ENCODE measurements around the gene CAPN10. TPM values are rescaled to one million over a fixed set of nuclear protein-coding genes. Genes with fewer than 3 reads are reported as not detected.
"Not testable (repeated sequence)": the region's sequence is repeated elsewhere in the genome, so short reads cannot be mapped to it uniquely, and the experiment has no call there.

CAPN10 gene
- total RNA-seq, 1 experiment from 2014 or later: 47.4 TPM

DNA sequence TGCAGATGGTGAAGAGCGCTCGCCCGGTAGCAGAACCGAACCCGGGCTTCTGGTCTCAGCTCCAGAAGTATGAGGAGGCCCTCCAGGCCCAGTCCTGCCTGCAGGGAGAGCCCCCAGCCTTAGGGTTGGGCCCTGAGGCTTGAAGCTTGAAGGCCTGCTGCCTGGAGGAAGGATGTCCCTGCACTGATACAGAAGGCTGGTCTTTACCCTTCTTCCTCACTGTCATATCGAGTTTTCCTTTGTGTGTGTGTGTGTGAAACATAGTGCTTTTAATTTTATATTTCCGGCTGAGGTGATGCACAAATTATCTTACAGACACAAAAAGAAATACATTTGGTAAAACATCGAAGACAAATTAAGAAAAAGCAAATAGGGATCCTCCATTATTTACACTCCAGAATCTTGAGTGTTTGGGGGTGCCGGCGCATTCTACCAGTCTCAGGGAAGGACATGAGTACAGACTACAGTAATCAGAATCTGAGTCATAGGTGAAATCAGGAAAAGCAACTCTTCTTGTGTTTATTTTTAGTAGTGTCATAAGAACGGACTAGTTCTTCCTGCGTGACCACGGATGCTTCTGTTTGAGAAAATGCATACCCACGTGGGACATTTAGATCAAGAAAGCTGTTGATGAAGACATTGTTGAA is 25.1 kb upstream of the CAPN10 start:
- H3K9ac ChIP-seq (ENCODE audit: extremely low read depth, insufficient read length, low read length): no peak overlapping the region
- TF ChIP-seq CTCF (conservative IDR thresholded peaks at IDR 0.05): no peak
- H3K79me2 ChIP-seq (ENCODE audit: insufficient read depth, low read length): no peaks in the 10 kb centered on the region
- no peak for DNase-seq
- peaks cover 3% of the 10 kb centered on the region for H3K23me2 ChIP-seq (ENCODE audit: insufficient read length, low read depth, low read length, poor library complexity, severe bottlenecking)
- no peak overlapping the region for H3K23ac ChIP-seq (ENCODE audit: insufficient read length, low read depth, low read length)
- Mint-ChIP-seq H3K9me3 (no peaks in the 10 kb centered on the region; a peak in 1 of 5 replicates), H3K27ac (peak overlapping the region in 1 of 3 experiments; percentile 2; a peak in 1 of 7 replicates), H3K27me3 (ENCODE audit: low read depth) (peaks cover 24% of the 10 kb centered on the region), H3K4me3 (peak overlapping the region; percentile 72 to 78), H3K36me3 (ENCODE audit: insufficient read depth in 1 of 3, low read depth in 3 of 3) (peaks cover 0 to 13% (median 0%) of the 10 kb centered on the region in 3 experiments; a peak in 2 of 7 replicates), H3K4me1 (peaks cover 34 to 39% of the 10 kb centered on the region in 2 experiments)
- no peak overlapping the region for H3K4ac ChIP-seq (ENCODE audit: low read depth, low read length)
- no peak overlapping the region for H2BK15ac ChIP-seq (ENCODE audit: low read depth, low read length)
- H2BK120ac ChIP-seq (ENCODE audit: low read depth, low read length, poor library complexity, severe bottlenecking): no peak overlapping the region
- no peak overlapping the region for H4K91ac ChIP-seq (ENCODE audit: insufficient read length, low read depth, low read length)
- H2AFZ ChIP-seq (ENCODE audit: low read length): no peak overlapping the region
- H3K27me3 ChIP-seq (ENCODE audit: insufficient read depth, low read length): peaks cover 5% of the 10 kb centered on the region; the same call in 1 of the 2 replicates
- no peak overlapping the region for H4K5ac ChIP-seq (ENCODE audit: insufficient read length, low read depth, low read length)
- no peaks in the 10 kb centered on the region; the same call in 1 of the 2 replicates for H3K4me1 ChIP-seq (ENCODE audit: insufficient read depth, low read length)
- H2BK12ac ChIP-seq (ENCODE audit: insufficient read length, low read depth, low read length): no peak overlapping the region
- H3K56ac ChIP-seq (ENCODE audit: insufficient read length, low read depth, low read length): no peak overlapping the region
- WGBS (ENCODE audit: extremely low coverage, insufficient read length, low lambda C conversion rate): no CpG with 5 or more reads among the region's 14 CpGs
- H2BK5ac ChIP-seq (ENCODE audit: insufficient read length, low read length): no peak overlapping the region
- H4K8ac ChIP-seq (replicated peaks; ENCODE audit: insufficient read length, low read depth, low read length): no peak overlapping the region
- H3K18ac ChIP-seq (ENCODE audit: insufficient read length, low read depth, low read length): no peak overlapping the region
- H3K79me1 ChIP-seq (ENCODE audit: insufficient read depth, low read depth, low read length, poor library complexity, severe bottlenecking): no peaks in the 10 kb centered on the region
- H3K9me3 ChIP-seq (ENCODE audit: control insufficient read depth, low read depth, low read length): no peaks in the 10 kb centered on the region
- no peak overlapping the region for H2BK20ac ChIP-seq (ENCODE audit: low read depth, low read length, poor library complexity, severe bottlenecking)
- 0 out of 2 replicates have a peak overlapping the region, but pooled peaks have one; percentile 72 for H3K14ac ChIP-seq (ENCODE audit: insufficient read depth, low read length)
- H4K20me1 ChIP-seq (ENCODE audit: control insufficient read depth, insufficient read depth, insufficient read length): no peaks in the 10 kb centered on the region
- H3K27ac ChIP-seq (ENCODE audit: insufficient read length, low read depth, low read length): no peak overlapping the region
- H2AK5ac ChIP-seq (ENCODE audit: insufficient read length, low read length): no peak overlapping the region
- H3K4me2 ChIP-seq (ENCODE audit: insufficient read depth, insufficient read length, low read length): peak overlapping the region; percentile 61
- H3T11ph ChIP-seq (ENCODE audit: low read length): no peak overlapping the region

GRCh38 chr2:240563231-240563630 is 23.3 kb upstream of the CAPN10 start:
- H3K4me1 ChIP-seq (ENCODE audit: insufficient read depth, low read length); H3T11ph ChIP-seq (ENCODE audit: low read length); H3K4me2 ChIP-seq (ENCODE audit: insufficient read depth, insufficient read length, low read length); H3K9me3 ChIP-seq (ENCODE audit: control insufficient read depth, low read depth, low read length); H3K56ac ChIP-seq (ENCODE audit: insufficient read length, low read depth, low read length); H3K79me2 ChIP-seq (ENCODE audit: insufficient read depth, low read length); H2BK20ac ChIP-seq (ENCODE audit: low read depth, low read length, poor library complexity, severe bottlenecking); H3K9me3 Mint-ChIP-seq; H3K79me1 ChIP-seq (ENCODE audit: insufficient read depth, low read depth, low read length, poor library complexity, severe bottlenecking); H3K4ac ChIP-seq (ENCODE audit: low read depth, low read length); H4K91ac ChIP-seq (ENCODE audit: insufficient read length, low read depth, low read length); H2BK5ac ChIP-seq (ENCODE audit: insufficient read length, low read length); H3K27ac ChIP-seq (ENCODE audit: insufficient read length, low read depth, low read length); H2BK15ac ChIP-seq (ENCODE audit: low read depth, low read length); H3K14ac ChIP-seq (ENCODE audit: insufficient read depth, low read length); H4K8ac ChIP-seq (replicated peaks; ENCODE audit: insufficient read length, low read depth, low read length); H2BK12ac ChIP-seq (ENCODE audit: insufficient read length, low read depth, low read length); H3K23ac ChIP-seq (ENCODE audit: insufficient read length, low read depth, low read length); H2AK5ac ChIP-seq (ENCODE audit: insufficient read length, low read length); H3K18ac ChIP-seq (ENCODE audit: insufficient read length, low read depth, low read length); H3K23me2 ChIP-seq (ENCODE audit: insufficient read length, low read depth, low read length, poor library complexity, severe bottlenecking); H3K9ac ChIP-seq (ENCODE audit: extremely low read depth, insufficient read length, low read length); H2BK120ac ChIP-seq (ENCODE audit: low read depth, low read length, poor library complexity, severe bottlenecking); H4K20me1 ChIP-seq (ENCODE audit: control insufficient read depth, insufficient read depth, insufficient read length); H3K4me3 Mint-ChIP-seq; H2AFZ ChIP-seq (ENCODE audit: low read length); H3K27ac Mint-ChIP-seq; H4K5ac ChIP-seq (ENCODE audit: insufficient read length, low read depth, low read length); DNase-seq: not testable (repeated sequence)
- Mint-ChIP-seq H3K4me1 (peaks cover 35 to 46% of the 10 kb centered on the region in 2 experiments), H3K27me3 (ENCODE audit: low read depth) (peaks cover 35% of the 10 kb centered on the region), H3K36me3 (ENCODE audit: insufficient read depth in 1 of 3, low read depth in 3 of 3) (peaks cover 0 to 13% (median 2%) of the 10 kb centered on the region in 3 experiments; a peak in 3 of 7 replicates)
- WGBS (ENCODE audit: extremely low coverage, insufficient read length, low lambda C conversion rate): no CpG with 5 or more reads among the region's 17 CpGs
- peaks cover 17% of the 10 kb centered on the region for H3K27me3 ChIP-seq (ENCODE audit: insufficient read depth, low read length)
